ENCODE results near the gene FRK. TPM values are rescaled to one million over a fixed set of nuclear protein-coding genes. Genes with fewer than 3 reads are reported as not detected.
"Not testable (repeated sequence)": the region's sequence is repeated elsewhere in the genome, so short reads cannot be mapped to it uniquely, and the experiment has no call there.

The FRK gene
- total RNA-seq, 2 experiments from 2014 or later: 0.04 to 0.07 TPM

GRCh38 chr6:115969207-115969929, 91.3 kb downstream of the FRK start:
- Mint-ChIP-seq H3K27me3 (no peaks in the 10 kb centered on the region), H3K4me1 (ENCODE audit: low read depth) (no peaks in the 10 kb centered on the region), H3K4me3 (no peak overlapping the region), H3K36me3 (ENCODE audit: low read depth) (no peaks in the 10 kb centered on the region), H3K27ac (no peak overlapping the region), H3K9me3 (no peaks in the 10 kb centered on the region)
- CTCF ChIA-PET: no interaction called here
- TF ChIP-seq CTCF (IDR thresholded peaks at IDR 0.05): no peak
- POLR2A ChIA-PET: interaction anchor here (0.6 kb wide), 1 partner anchor 200 kb away, joined by 7 read pairs; no protein-coding TSS in a partner anchor
- DNase-seq (no peak), ATAC-seq (no peak)
- intact Hi-C loops (cut with micrococcal nuclease): no loop called here

- DNase-seq; H3K9me3 Mint-ChIP-seq; H3K36me3 Mint-ChIP-seq (ENCODE audit: low read depth); H3K4me3 Mint-ChIP-seq; H3K4me1 Mint-ChIP-seq (ENCODE audit: low read depth); CTCF ChIA-PET; H3K27me3 Mint-ChIP-seq; H3K27ac Mint-ChIP-seq; ATAC-seq; intact Hi-C loops (cut with micrococcal nuclease); POLR2A ChIA-PET: not testable (repeated sequence)
Observed at GRCh38 chr6:115960286-115960685, 100.4 kb downstream of the FRK start.

GRCh38 chr6:115958958-115959357, 101.7 kb downstream of the FRK start:
- ChIA-PET CTCF (no interaction called here), POLR2A (interaction anchor here (0.6 kb wide), 1 partner anchor 120 kb away, joined by 3 read pairs; no protein-coding TSS in a partner anchor)
- no peak for TF ChIP-seq CTCF (IDR thresholded peaks at IDR 0.05)
- DNase-seq (no peak), ATAC-seq (no peak)
- H3K27ac Mint-ChIP-seq: no peak overlapping the region
- H3K4me3 Mint-ChIP-seq: no peak overlapping the region
- H3K27me3 Mint-ChIP-seq: no peaks in the 10 kb centered on the region
- H3K4me1 Mint-ChIP-seq (ENCODE audit: low read depth): no peaks in the 10 kb centered on the region
- no peaks in the 10 kb centered on the region for H3K36me3 Mint-ChIP-seq (ENCODE audit: low read depth)
- intact Hi-C loops (cut with micrococcal nuclease): no loop called here
- H3K9me3 Mint-ChIP-seq: peaks cover 2% of the 10 kb centered on the region

- CTCF ChIA-PET: no interaction called here
Observed at GRCh38 chr6:115954740-115955139, 106.0 kb downstream of the FRK start.

GRCh38 chr6:115948751-115949150, 111.9 kb downstream of the FRK start:
- H3K36me3 Mint-ChIP-seq (ENCODE audit: low read depth): no peaks in the 10 kb centered on the region
- no peaks in the 10 kb centered on the region for H3K4me1 Mint-ChIP-seq (ENCODE audit: low read depth)
- CTCF ChIA-PET: no interaction called here

More at GRCh38 chr6:115954740-115955139, 106.0 kb downstream of the FRK start:
- no peak for TF ChIP-seq CTCF (IDR thresholded peaks at IDR 0.05)
- Mint-ChIP-seq H3K4me1 (ENCODE audit: low read depth) (no peaks in the 10 kb centered on the region), H3K27me3 (no peaks in the 10 kb centered on the region), H3K4me3 (no peak overlapping the region), H3K9me3 (peaks cover 2% of the 10 kb centered on the region), H3K27ac (no peak overlapping the region), H3K36me3 (ENCODE audit: low read depth) (no peaks in the 10 kb centered on the region)
- POLR2A ChIA-PET: no interaction called here
- DNase-seq (no peak), ATAC-seq (no peak)
- intact Hi-C loops (cut with micrococcal nuclease): no loop called here

More at GRCh38 chr6:115948751-115949150, 111.9 kb downstream of the FRK start:
- Mint-ChIP-seq H3K9me3 (peaks cover 2% of the 10 kb centered on the region), H3K4me3 (no peak overlapping the region), H3K27ac (no peak overlapping the region), H3K27me3 (no peaks in the 10 kb centered on the region)
- DNase-seq (no peak), ATAC-seq (no peak)
- intact Hi-C loops (cut with micrococcal nuclease): no loop called here
- POLR2A ChIA-PET: no interaction called here
- TF ChIP-seq CTCF (IDR thresholded peaks at IDR 0.05): no peak

Data from activated CD8-positive, alpha-beta T cell treated with anti-CD3 and anti-CD28 coated beads for 36 hours (primary cell).